Stomach smooth muscle (tissue), 2 donors: ENCODE measurements around the gene PKLR.
A peak's percentile ranks its signal among the peaks of the same experiment; 100 is the strongest.
"Not testable (repeated sequence)": the region's sequence is repeated elsewhere in the genome, so short reads cannot be mapped to it uniquely, and the experiment has no call there.

Experiments
- H3K27ac ChIP-seq: one replicate; pipeline ENCODE4 v1.7.0; 2013; ENCODE audit warnings: mild to moderate bottlenecking, low read length, inconsistent platforms
- H3K27me3 ChIP-seq, 2 donors: one replicate each; pipeline ENCODE4 v1.7.0; 2013; ENCODE audit warnings: low read length in 2 of 2; ENCODE audit not compliant: insufficient read depth in 2 of 2, control insufficient read depth in 1 of 2
- H3K36me3 ChIP-seq, 2 donors: one replicate each; pipeline ENCODE4 v1.7.0; 2013; ENCODE audit warnings: low read length in 2 of 2; ENCODE audit not compliant: control insufficient read depth in 2 of 2, insufficient read depth in 2 of 2
- H3K4me1 ChIP-seq: one replicate; pipeline ENCODE4 v1.7.0; 2013; ENCODE audit warnings: low read length; ENCODE audit not compliant: control insufficient read depth, insufficient read depth
- H3K4me3 ChIP-seq, 2 donors: one replicate each; pipeline ENCODE4 v1.7.0; 2013; ENCODE audit warnings: low read length in 2 of 2
- H3K9ac ChIP-seq, 2 donors: one replicate each; pipeline ENCODE4 v1.7.0; 2013; ENCODE audit warnings: low read length in 2 of 2, mild to moderate bottlenecking in 1 of 2
- H3K9me3 ChIP-seq, 2 donors: one replicate each; pipeline ENCODE4 v1.7.0; 2013; ENCODE audit warnings: low read length in 2 of 2; ENCODE audit not compliant: control insufficient read depth in 2 of 2
- donor health status: healthy.
- donor health status: Pancreatic carcinoma.

The PKLR gene

GRCh38 chr1:155254714-155255242 is 46.5 kb downstream of the PKLR start:
- H3K27me3 ChIP-seq: no peaks in the 10 kb centered on the region
- peak overlapping the region; percentile 98 for H3K27ac ChIP-seq
- H3K9ac ChIP-seq: peak overlapping the region; percentile 72 to 86
- peak overlapping the region; percentile 77 to 83 for H3K4me3 ChIP-seq
- H3K9me3 ChIP-seq: no peaks in the 10 kb centered on the region
- H3K4me1 ChIP-seq: peaks cover 35% of the 10 kb centered on the region
- peaks cover 12 to 13% of the 10 kb centered on the region in 2 donors for H3K36me3 ChIP-seq

GRCh38 chr1:155254228-155254713 is 47.0 kb downstream of the PKLR start:
- peak overlapping the region; percentile 98 for H3K27ac ChIP-seq
- H3K4me3 ChIP-seq: peak overlapping the region; percentile 77 to 83
- H3K36me3 ChIP-seq: peaks cover 12 to 13% of the 10 kb centered on the region in 2 donors
- no peaks in the 10 kb centered on the region for H3K27me3 ChIP-seq
- peaks cover 35% of the 10 kb centered on the region for H3K4me1 ChIP-seq
- H3K9me3 ChIP-seq: no peaks in the 10 kb centered on the region
- H3K9ac ChIP-seq: peak overlapping the region; percentile 72 to 86

- Histone ChIP-seq H3K9me3 (no peaks in the 10 kb centered on the region), H3K27me3 (no peaks in the 10 kb centered on the region), H3K4me3 (peak overlapping the region; percentile 77 to 83), H3K9ac (peak overlapping the region; percentile 72 to 86), H3K27ac (peak overlapping the region; percentile 98), H3K36me3 (peaks cover 12% of the 10 kb centered on the region in 2 donors), H3K4me1 (peaks cover 35% of the 10 kb centered on the region)
Observed at GRCh38 chr1:155253797-155254196, 47.4 kb downstream of the PKLR start.

GRCh38 chr1:155253208-155253607 is 48.0 kb downstream of the PKLR start:
- Histone ChIP-seq H3K4me3 (peak overlapping the region in 1 of 2 donors; percentile 83), H3K36me3 (peaks cover 11 to 13% of the 10 kb centered on the region in 2 donors), H3K9ac (peak overlapping the region; percentile 36 to 86), H3K27ac (peak overlapping the region; percentile 98), H3K9me3 (no peaks in the 10 kb centered on the region), H3K27me3 (no peaks in the 10 kb centered on the region), H3K4me1 (peaks cover 35% of the 10 kb centered on the region)

- Histone ChIP-seq H3K4me1 (peaks cover 35% of the 10 kb centered on the region), H3K4me3 (no peak overlapping the region), H3K27me3 (no peaks in the 10 kb centered on the region), H3K36me3 (peaks cover 9 to 13% of the 10 kb centered on the region in 2 donors), H3K9ac (no peak overlapping the region), H3K9me3 (no peaks in the 10 kb centered on the region), H3K27ac (peak overlapping the region; percentile 41)
Observed at GRCh38 chr1:155251566-155251965, 49.7 kb downstream of the PKLR start.

- Histone ChIP-seq H3K4me3 (peak overlapping the region in 1 of 2 donors; percentile 40), H3K9me3 (no peaks in the 10 kb centered on the region), H3K27ac (peak overlapping the region; percentile 41), H3K9ac (peak overlapping the region; percentile 27 to 42), H3K36me3 (peaks cover 9 to 13% of the 10 kb centered on the region in 2 donors), H3K27me3 (no peaks in the 10 kb centered on the region), H3K4me1 (peaks cover 31% of the 10 kb centered on the region)
Observed at GRCh38 chr1:155250633-155251449, 50.4 kb downstream of the PKLR start.

- Histone ChIP-seq H3K36me3 (peaks cover 9 to 13% of the 10 kb centered on the region in 2 donors), H3K4me1 (peaks cover 28% of the 10 kb centered on the region), H3K27me3 (no peaks in the 10 kb centered on the region), H3K9me3 (no peaks in the 10 kb centered on the region), H3K27ac (peak overlapping the region; percentile 41), H3K9ac (peak overlapping the region; percentile 27 to 42), H3K4me3 (peak overlapping the region in 1 of 2 donors; percentile 40)
Observed at GRCh38 chr1:155250246-155250632, 51.0 kb downstream of the PKLR start.

- Histone ChIP-seq H3K9ac (no peak overlapping the region), H3K4me3 (no peak overlapping the region), H3K27ac (no peak overlapping the region), H3K4me1 (peaks cover 27% of the 10 kb centered on the region), H3K36me3 (peaks cover 9 to 13% of the 10 kb centered on the region in 2 donors), H3K27me3 (no peaks in the 10 kb centered on the region), H3K9me3 (no peaks in the 10 kb centered on the region)
Observed at GRCh38 chr1:155247667-155248553, 53.3 kb downstream of the PKLR start.

GRCh38 chr1:155246796-155247195 is 54.4 kb downstream of the PKLR start:
- H3K9ac ChIP-seq, H3K27me3 ChIP-seq, H3K4me3 ChIP-seq, H3K9me3 ChIP-seq, H3K27ac ChIP-seq: not testable (repeated sequence)
- peaks cover 29% of the 10 kb centered on the region for H3K4me1 ChIP-seq
- peaks cover 9 to 13% of the 10 kb centered on the region in 2 donors for H3K36me3 ChIP-seq

- peak overlapping the region; percentile 81 to 91 for H3K4me3 ChIP-seq
- H3K27me3 ChIP-seq: no peaks in the 10 kb centered on the region
- peaks cover 30% of the 10 kb centered on the region for H3K4me1 ChIP-seq
- no peaks in the 10 kb centered on the region for H3K9me3 ChIP-seq
- H3K9ac ChIP-seq: peak overlapping the region; percentile 80 to 82
- peak overlapping the region; percentile 87 for H3K27ac ChIP-seq
- H3K36me3 ChIP-seq: peaks cover 9 to 13% of the 10 kb centered on the region in 2 donors
Observed at GRCh38 chr1:155245163-155245524, 56.1 kb downstream of the PKLR start.
